HFF-Myc (cell line): ENCODE data around the gene ARFRP1.

ENCODE experiments used
- DNase-seq: peaks from one replicate; pipeline ENCODE4 v3.0.0-alpha.2; 2011; ENCODE audit warnings: low read depth; ENCODE audit errors: extremely low read depth
- H3K4me3 ChIP-seq: replicated peaks from 2 replicates; pipeline ENCODE4 v1.5.1; 2011; ENCODE audit warnings: low read depth, mild to moderate bottlenecking, control low read depth, low read length
- CTCF ChIP-seq: IDR thresholded peaks from 2 replicates; pipeline ENCODE4 v1.5.1; 2012; ENCODE audit warnings: mild to moderate bottlenecking, low read depth, low read length, control low read depth; ENCODE audit errors: missing control alignments

The ARFRP1 gene

DNA sequence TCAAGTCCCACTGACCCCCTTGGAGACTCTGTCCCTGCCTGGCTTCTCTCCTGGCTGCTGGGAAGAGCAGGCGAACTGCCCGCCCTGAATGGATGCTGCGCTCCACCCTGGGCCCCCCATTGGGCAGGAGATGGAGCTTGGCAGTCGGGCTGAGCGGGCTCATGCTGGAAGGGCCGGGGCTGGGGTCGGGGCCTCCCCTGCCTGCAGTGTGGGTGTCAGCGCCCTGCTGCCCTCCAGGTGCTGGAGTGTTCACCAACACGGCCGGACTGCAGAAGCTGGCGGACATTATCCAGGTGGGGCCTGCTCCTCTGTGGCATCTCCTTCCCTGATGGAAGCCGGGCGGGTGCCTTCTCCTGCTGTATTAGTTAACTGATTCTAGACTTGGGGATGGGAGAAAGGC is 27.3 kb downstream of the ARFRP1 start:
- no peak overlapping the region for H3K4me3 ChIP-seq
- no peak for DNase-seq
- TF ChIP-seq CTCF, result no peak

DNA sequence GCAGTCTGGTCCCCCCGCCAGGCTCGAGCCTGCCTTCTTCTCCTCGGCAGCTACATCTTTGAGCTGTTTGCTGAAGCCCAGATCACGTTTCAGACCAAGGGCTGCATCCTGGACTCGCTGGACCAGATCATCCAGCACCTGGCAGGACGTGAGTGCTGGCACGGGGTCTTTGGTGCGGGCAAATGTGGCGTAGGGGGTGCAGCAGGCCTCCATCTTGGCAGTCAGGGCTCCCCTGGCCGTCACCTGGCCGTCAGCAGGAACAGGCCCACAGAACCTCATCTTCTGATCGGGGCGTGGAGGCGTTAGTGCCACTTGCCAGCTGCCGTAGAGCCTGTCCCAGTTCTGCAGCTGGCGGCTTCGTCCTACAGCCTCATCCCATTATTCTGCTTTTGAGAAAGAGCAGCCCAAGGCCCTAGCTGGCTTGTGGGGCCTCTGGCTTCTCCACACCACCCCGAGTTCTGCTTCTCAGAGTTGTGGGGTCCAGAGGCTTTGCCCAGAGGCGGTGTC is 27.9 kb downstream of the ARFRP1 start:
- no peak for DNase-seq
- no peak for TF ChIP-seq CTCF
- H3K4me3 ChIP-seq, result no peak overlapping the region

DNA sequence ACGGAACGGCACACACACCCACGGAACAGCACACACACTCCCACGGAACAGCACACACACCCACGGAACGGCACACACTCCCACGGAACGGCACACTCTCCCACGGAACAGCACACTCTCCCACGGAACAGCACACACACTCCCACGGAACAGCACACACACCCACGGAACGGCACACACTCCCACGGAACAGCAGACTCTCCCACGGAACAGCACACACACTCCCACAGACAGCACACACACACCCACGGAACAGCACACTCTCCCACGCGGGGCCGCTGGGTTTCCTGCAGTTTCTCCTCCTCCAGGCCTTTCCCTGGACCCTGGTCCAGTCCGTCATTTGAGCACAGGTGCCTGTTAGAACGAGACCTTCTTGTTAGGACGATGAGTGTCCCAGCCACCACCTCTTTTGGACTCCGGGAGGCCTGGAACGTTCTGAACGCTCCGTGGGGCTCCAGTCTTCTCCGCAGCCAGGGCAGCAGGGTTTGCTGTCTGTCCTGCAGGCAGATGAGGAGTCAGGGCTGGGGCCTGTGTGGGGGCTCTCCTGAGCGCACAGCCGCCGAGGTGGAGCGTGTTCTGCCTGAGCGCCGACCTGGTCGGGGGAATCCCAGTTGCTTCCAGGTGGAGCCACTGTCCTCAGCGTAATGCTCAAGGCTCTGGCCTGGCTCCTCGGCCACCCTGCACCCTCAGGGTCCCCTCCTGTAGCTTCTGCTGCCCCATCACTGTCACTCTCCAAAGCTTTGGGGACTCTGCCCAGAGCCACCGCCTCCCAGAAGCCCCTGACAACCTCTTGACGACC is 28.9 kb downstream of the ARFRP1 start:
- no peak overlapping the region for H3K4me3 ChIP-seq
- no peak for TF ChIP-seq CTCF
- DNase-seq, result no peak

- DNase-seq, result no peak
- TF ChIP-seq CTCF, result no peak
- H3K4me3 ChIP-seq, result no peak overlapping the region
Measured at GRCh38 chr20:63678071-63678470, 29.7 kb downstream of the ARFRP1 start.

GRCh38 chr20:63675681-63676368 is 32.0 kb downstream of the ARFRP1 start:
- no peak overlapping the region for H3K4me3 ChIP-seq
- no peak for TF ChIP-seq CTCF
- DNase-seq, result no peak

- no peak overlapping the region for H3K4me3 ChIP-seq
- no peak for TF ChIP-seq CTCF
- DNase-seq, result no peak
Measured at GRCh38 chr20:63673951-63674350, 33.8 kb downstream of the ARFRP1 start.
